CD1c-positive myeloid dendritic cell (primary cell): Measurements from ENCODE around the gene IRS2.

ENCODE experiments used
- DNase-seq: peaks from one replicate; pipeline ENCODE4 v3.0.0-alpha.2; 2016; ENCODE audit errors: extremely low spot score

IRS2 gene

GRCh38 chr13:109803825-109804224 lies 17.4 kb upstream of the IRS2 start:
- DNase-seq, result no peak

DNA sequence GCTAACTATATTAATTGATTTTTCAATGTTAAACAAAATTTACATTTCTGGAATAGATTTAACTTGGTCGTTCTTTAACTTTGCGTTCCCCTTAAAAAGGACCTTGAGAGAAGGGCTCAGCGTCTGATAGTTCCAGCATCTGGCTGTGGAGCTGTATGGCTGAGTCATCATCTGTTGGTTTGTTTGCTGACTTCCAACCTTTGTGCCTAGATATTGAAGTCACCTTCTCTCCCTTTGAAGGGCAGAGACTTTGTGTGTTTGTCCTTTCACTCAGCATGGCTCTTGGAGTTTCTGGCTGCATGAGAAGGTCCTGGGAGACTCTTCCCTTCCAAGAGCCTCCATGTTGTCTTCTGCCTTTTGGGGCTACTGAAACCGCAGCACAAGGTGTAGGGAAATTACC lies 16.6 kb upstream of the IRS2 start:
- no peak for DNase-seq

- DNase-seq, result no peak
These were observed 8.6 kb upstream of the IRS2 start for GRCh38 chr13:109795011-109795410.

DNA sequence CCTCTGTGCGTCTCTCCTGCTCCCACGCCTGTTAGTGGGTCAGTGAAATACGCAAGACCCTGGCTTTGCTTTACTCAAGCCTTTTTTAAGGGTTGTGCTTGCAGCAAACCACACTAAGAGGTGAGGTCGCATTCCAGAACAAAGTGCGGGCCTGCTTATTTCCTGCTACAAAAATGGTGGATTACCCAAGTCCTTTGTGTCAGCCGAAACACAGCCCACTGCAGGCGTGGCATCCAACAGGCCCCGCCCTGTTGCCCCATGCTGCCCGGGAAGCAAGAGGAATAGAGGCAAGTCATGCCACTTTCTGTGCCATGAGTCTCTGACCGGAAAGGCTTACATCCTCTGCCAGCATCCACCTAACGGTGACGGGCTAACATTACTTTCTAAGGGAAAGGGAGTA lies 7.7 kb upstream of the IRS2 start:
- DNase-seq, result no peak

DNA sequence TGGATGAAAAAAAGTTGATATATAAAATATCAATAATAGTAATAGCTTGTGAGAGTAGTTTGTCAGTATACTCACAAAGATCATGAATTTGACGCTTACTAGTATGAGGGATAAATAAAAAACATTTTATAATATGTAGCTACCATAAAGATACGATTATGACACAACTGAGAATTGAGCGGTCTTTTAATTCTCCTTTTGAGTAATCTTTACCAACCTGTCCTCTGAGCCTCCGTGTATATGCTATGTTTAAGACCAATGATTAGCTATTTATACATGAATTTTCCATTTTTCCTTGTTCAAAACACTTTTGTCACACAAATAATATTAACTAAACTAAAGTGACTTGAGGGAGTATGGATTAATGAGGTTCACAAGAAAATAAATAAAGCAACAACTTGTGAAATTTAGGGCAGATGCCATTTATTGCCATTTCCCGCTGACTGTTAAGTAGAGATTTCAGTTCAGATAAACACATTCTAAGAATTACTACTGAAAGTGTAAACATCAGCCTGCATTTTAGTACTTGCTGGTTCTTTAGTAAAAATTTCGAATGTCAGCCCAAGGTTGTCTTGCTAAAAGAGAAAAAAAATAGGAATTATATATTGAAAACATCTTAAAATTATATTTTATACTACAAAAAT lies 6.2 kb upstream of the IRS2 start:
- no peak for DNase-seq

- peak; percentile 77 for DNase-seq
These were observed 4.7 kb upstream of the IRS2 start for GRCh38 chr13:109790942-109791605.

GRCh38 chr13:109790086-109790485 lies 3.7 kb upstream of the IRS2 start:
- DNase-seq, result peak; percentile 29

DNA sequence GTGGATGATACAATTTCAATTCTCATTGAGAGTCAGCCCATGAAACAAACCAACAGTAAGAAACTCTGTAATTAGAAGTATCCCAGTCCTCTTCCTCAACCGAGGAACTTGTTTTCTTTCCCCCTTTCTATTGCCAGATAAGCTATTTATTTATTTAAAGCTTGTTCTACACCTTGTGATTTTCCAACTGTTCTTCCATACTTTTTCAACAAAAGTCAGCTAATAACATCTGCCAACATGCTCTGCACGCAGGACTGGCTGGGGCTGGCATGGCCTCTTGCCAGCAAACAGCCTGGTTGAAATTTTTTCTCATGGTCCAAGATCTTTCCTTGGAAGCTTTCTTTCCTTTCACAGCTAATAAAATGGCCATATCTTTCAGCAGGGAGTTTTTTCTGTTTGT lies 2.9 kb upstream of the IRS2 start:
- DNase-seq, result no peak

- DNase-seq, result peak; percentile 53
These were observed 2.2 kb upstream of the IRS2 start for GRCh38 chr13:109788372-109789111.

DNA sequence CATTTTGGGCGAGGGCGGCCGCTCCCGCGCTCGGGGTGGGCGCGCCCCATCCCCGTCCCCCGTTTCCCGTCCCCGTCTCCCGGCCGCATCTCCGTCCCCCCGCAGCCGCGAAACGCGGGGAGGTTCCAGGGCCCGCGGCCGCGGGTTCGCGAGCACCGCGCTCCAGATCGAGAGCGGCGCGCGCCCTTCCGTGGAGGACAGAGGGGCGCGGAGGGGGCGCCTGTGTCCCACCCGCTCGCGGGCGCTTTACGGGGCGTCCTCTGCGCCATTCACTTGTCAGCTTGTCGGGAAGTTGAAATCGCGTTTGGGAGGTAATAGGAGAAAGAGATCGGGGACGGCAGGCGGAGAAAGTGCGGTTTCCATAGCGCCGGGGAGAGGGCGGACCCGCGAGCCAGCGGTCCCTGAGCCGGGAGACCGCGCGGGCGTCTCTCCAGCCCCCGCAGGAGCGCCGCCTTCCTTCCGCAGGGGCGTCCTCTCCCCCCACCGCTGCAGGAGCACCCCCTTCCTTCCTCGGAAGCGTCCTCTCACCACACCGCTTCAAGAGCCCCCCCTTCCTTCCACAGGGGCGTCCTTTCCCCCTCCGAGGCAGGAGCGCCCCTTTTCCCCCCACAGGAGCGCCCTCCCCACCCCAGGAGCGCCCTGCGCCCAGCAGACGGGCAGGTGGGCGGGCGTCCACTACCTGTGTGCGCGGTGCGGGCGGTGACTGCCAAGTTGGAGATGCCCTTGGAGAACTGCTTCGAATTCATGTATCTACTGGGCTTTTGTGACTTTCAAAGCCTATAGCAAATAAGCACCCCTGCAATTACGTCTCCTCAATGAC lies 962 bp upstream of the IRS2 start:
- peak; percentile 23 for DNase-seq

- no peak for DNase-seq
These were observed 412 bp downstream of the IRS2 start for GRCh38 chr13:109785892-109786450.

GRCh38 chr13:109785141-109785891 lies 1.1 kb downstream of the IRS2 start:
- DNase-seq, result peak; percentile 28

GRCh38 chr13:109784590-109785140 lies 1.7 kb downstream of the IRS2 start:
- DNase-seq, result peak; percentile 78

DNA sequence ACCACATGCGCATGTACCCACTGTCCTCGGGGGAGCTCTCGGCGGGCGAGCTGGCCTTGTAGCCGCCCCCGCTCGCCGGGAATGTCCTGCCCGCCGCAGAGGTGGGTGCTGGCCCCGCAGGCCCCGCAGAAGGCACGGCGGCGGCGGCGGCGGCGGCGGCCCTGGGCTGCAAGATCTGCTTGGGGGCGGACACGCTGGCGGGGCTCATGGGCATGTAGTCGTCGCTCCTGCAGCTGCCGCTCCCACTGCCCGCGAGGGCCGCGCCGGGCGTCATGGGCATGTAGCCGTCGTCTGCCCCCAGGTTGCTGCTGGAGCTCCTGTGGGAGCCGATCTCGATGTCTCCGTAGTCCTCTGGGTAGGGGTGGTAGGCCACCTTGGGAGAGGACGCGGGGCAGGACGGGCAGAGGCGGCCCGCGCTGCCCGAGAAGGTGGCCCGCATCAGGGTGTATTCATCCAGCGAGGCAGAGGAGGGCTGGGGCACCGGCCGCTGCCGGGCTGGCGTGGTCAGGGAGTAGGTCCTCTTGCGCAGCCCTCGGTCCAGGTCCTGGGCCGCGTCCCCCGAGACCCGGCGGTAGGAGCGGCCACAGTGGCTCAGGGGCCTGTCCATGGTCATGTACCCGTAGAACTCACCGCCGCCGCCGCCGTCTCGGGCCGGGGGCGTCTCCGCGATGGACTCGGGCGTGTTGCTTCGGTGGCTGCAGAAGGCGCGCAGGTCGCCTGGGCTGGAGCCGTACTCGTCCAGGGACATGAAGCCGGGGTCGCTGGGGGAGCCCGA lies 2.4 kb downstream of the IRS2 start:
- DNase-seq, result no peak

GRCh38 chr13:109783447-109783814 lies 3.0 kb downstream of the IRS2 start:
- DNase-seq, result no peak

DNA sequence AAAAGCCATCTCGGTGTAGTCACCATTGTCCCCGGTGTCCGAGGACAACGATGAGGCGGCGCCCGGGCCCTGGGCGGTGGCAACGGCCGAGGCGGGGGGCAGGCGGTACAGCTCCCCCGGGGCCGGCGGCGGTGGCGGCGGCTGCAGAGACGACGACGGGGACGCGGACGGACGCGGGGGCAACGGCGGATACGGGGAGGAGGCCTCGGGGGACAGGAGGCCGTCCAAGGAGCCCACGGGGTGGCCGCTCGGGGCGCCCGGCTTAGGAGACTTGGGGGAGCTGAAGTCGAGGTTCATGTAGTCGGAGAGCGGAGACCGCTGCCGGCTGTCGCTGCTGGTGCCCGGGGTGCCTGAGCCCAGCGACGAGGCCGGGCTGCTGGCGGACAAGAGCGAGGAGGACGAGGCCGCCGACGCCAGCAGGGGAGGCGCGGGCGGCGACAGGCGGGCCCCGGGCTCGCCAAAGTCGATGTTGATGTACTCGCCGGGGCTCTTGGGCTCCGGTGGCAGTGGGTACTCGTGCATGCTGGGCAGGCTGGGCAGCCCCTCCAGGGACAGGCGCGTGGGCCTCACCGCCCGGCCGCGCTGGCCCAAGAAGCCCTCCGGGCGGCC lies 3.5 kb downstream of the IRS2 start:
- no peak for DNase-seq

GRCh38 chr13:109782066-109782822 lies 4.1 kb downstream of the IRS2 start:
- DNase-seq, result no peak

- DNase-seq, result no peak
These were observed 4.9 kb downstream of the IRS2 start for GRCh38 chr13:109781384-109782065.
